IPS DF 6.9 (cell line): ENCODE data around the gene NRXN3.

Experiments
- DNase-seq: peaks from one replicate; pipeline ENCODE4 v3.0.0-alpha.2; 2013; ENCODE audit warnings: low read depth, low spot score
- H3K27ac ChIP-seq: one replicate; pipeline ENCODE4 v1.5.1; 2013; ENCODE audit warnings: low read length, control low read depth
- H3K27me3 ChIP-seq: 2 replicates; pipeline ENCODE4 v1.6.1; 2013; ENCODE audit warnings: mild to moderate bottlenecking, low read length; ENCODE audit not compliant: control insufficient read depth, insufficient read depth
- H3K36me3 ChIP-seq: 2 replicates; pipeline ENCODE4 v1.6.1; 2013; ENCODE audit warnings: low read length; ENCODE audit not compliant: control insufficient read depth, insufficient read depth
- H3K4me1 ChIP-seq: 2 replicates; pipeline ENCODE4 v1.6.1; 2013; ENCODE audit warnings: low read length; ENCODE audit not compliant: control insufficient read depth, insufficient read depth
- H3K4me3 ChIP-seq: 2 replicates; pipeline ENCODE4 v1.5.1; 2013; ENCODE audit warnings: mild to moderate bottlenecking, low read length
- H3K9me3 ChIP-seq: 2 replicates; pipeline ENCODE4 v1.6.1; 2013; ENCODE audit warnings: low read length, inconsistent platforms; ENCODE audit not compliant: control insufficient read depth, insufficient read depth
- WGBS: extraction: QIAGEN DNeasy Blood & Tissue Kit; methylation state at CpG from one replicate; pipeline ENCODE4 v1.1.7; 2013; ENCODE audit warnings: mixed read lengths, missing lambda C conversion rate; ENCODE audit not compliant: insufficient read length, insufficient coverage; 5-methylcytosine and 5-hydroxymethylcytosine counted together

NRXN3 gene

GRCh38 chr14:78653173-78653572 is 483.0 kb downstream of the NRXN3 start:
- no peaks in the 10 kb centered on the region for H3K9me3 ChIP-seq
- no peak overlapping the region for H3K27ac ChIP-seq
- WGBS = no CpG with 5 or more reads among the region's 1 CpG
- H3K36me3 ChIP-seq = no peaks in the 10 kb centered on the region
- DNase-seq = no peak
- H3K4me3 ChIP-seq = no peak overlapping the region
- H3K4me1 ChIP-seq = no peaks in the 10 kb centered on the region
- H3K27me3 ChIP-seq = no peaks in the 10 kb centered on the region

DNA sequence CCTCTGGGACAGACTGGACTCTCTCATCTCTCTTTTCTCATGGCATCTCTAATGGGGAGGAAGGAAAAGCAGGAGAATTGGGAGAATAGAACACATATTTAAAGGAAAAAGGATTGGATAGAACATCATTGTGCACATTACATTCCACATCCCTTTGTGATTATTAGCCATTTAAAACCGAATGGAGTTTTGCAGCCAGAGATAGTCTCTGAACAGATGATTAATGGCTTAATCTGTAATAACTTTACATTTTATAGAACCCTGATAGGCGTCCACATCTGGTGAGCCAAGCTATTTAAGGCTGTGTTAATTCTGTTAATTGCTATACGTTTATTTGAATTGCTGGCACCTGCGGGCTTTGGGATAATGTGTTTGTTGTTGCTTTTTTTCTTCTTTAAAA is 487.3 kb downstream of the NRXN3 start:
- no CpG with 5 or more reads among the region's 4 CpGs for WGBS
- no peaks in the 10 kb centered on the region for H3K9me3 ChIP-seq
- DNase-seq = no peak
- H3K27me3 ChIP-seq = no peaks in the 10 kb centered on the region
- H3K4me1 ChIP-seq = no peaks in the 10 kb centered on the region
- H3K36me3 ChIP-seq = no peaks in the 10 kb centered on the region
- no peak overlapping the region for H3K4me3 ChIP-seq
- no peak overlapping the region for H3K27ac ChIP-seq

DNA sequence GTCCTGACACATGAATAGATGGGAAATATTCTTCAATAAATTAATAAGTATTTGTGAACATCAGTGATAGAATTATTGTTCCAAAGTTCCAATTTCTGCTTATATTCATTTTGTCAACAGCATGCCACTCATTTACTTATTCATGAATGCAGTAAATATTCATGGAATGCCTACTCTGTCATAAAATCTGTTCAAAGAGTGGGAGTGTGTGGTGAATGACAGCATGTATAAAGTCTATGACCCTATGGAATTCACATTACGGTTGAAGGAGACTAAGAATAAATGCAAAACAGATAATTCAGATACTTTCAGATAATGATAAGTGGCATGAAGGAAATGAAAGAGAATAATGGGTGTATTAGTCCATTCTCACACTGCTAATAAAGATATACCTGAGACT is 494.7 kb downstream of the NRXN3 start:
- DNase-seq = no peak
- H3K4me1 ChIP-seq = no peaks in the 10 kb centered on the region
- H3K27ac ChIP-seq = no peak overlapping the region
- no peaks in the 10 kb centered on the region for H3K36me3 ChIP-seq
- H3K27me3 ChIP-seq = no peaks in the 10 kb centered on the region
- no peak overlapping the region for H3K4me3 ChIP-seq
- no CpG with 5 or more reads among the region's 1 CpG for WGBS
- no peaks in the 10 kb centered on the region for H3K9me3 ChIP-seq

GRCh38 chr14:78666336-78667056 is 496.3 kb downstream of the NRXN3 start:
- Histone ChIP-seq H3K36me3 (no peaks in the 10 kb centered on the region), H3K27ac (no peak overlapping the region), H3K27me3 (no peaks in the 10 kb centered on the region), H3K4me3 (no peak overlapping the region), H3K4me1 (no peaks in the 10 kb centered on the region), H3K9me3 (no peaks in the 10 kb centered on the region)
- WGBS = no CpG with 5 or more reads among the region's 5 CpGs
- DNase-seq = no peak

DNA sequence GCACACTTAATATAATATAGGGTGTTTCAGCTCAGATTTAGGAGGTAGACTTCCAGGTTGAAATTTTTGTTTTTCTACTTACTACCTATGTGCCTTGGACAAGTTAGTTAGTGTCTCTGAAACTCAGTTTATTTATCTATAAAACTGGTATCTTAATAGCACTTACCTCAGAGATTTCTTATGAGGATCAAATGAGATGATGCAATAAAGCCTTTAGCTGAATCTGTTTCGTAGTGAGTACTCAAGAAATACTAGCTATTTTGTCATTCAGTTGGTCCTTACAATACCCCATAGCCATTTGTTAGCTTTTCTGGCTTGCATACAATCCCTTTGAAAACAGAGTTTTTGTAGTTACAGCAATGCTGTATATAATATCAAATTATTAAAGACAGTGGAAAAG is 497.0 kb downstream of the NRXN3 start:
- DNase-seq = no peak
- no peaks in the 10 kb centered on the region for H3K27me3 ChIP-seq
- H3K27ac ChIP-seq = no peak overlapping the region
- H3K4me3 ChIP-seq = no peak overlapping the region
- no peaks in the 10 kb centered on the region for H3K4me1 ChIP-seq
- no peaks in the 10 kb centered on the region for H3K36me3 ChIP-seq
- whole genome bisulfite sequencing = no CpG with 5 or more reads among the region's 1 CpG
- no peaks in the 10 kb centered on the region for H3K9me3 ChIP-seq

DNA sequence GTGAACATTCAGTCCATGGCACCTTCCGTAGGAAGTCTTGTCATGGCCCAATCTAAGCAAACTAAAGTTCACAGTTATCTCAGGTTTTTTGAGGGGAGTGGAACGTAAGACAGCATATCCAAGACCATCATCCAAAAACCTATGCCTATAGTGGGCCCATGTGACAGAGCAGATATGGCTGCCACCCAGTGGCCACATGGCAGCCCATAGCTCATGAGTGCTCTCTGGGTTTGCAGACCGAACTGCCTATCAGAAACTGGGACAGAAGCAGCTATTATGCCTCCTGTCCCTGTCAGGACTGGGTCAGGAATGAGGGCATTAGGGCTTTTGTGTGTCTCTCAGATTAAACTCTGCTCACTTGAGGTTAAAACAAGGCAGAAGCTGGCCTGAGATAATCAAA is 503.7 kb downstream of the NRXN3 start:
- Histone ChIP-seq H3K4me3 (no peak overlapping the region), H3K27ac (no peak overlapping the region), H3K36me3 (no peaks in the 10 kb centered on the region), H3K9me3 (no peaks in the 10 kb centered on the region), H3K4me1 (no peaks in the 10 kb centered on the region), H3K27me3 (no peaks in the 10 kb centered on the region)
- no peak for DNase-seq
- WGBS = no CpG with 5 or more reads among the region's 3 CpGs

- Histone ChIP-seq H3K4me3 (no peak overlapping the region), H3K27me3 (no peaks in the 10 kb centered on the region), H3K4me1 (no peaks in the 10 kb centered on the region), H3K9me3 (no peaks in the 10 kb centered on the region), H3K27ac (no peak overlapping the region), H3K36me3 (no peaks in the 10 kb centered on the region)
- no peak for DNase-seq
Observed at GRCh38 chr14:78674820-78675219, 504.6 kb downstream of the NRXN3 start.

GRCh38 chr14:78683206-78683605 is 513.0 kb downstream of the NRXN3 start:
- no CpG with 5 or more reads among the region's 5 CpGs for WGBS
- no peaks in the 10 kb centered on the region for H3K27me3 ChIP-seq
- DNase-seq = no peak
- H3K4me1 ChIP-seq = no peaks in the 10 kb centered on the region
- no peak overlapping the region for H3K4me3 ChIP-seq
- H3K27ac ChIP-seq = no peak overlapping the region
- H3K36me3 ChIP-seq = no peaks in the 10 kb centered on the region
- no peaks in the 10 kb centered on the region for H3K9me3 ChIP-seq

GRCh38 chr14:78683981-78684380 is 513.8 kb downstream of the NRXN3 start:
- no peak for DNase-seq
- no CpG with 5 or more reads among the region's 1 CpG for WGBS

GRCh38 chr14:78688503-78688902 is 518.3 kb downstream of the NRXN3 start:
- Histone ChIP-seq H3K36me3 (no peaks in the 10 kb centered on the region), H3K27ac (no peak overlapping the region), H3K27me3 (no peaks in the 10 kb centered on the region), H3K9me3 (no peaks in the 10 kb centered on the region), H3K4me3 (no peak overlapping the region), H3K4me1 (no peaks in the 10 kb centered on the region)
- no peak for DNase-seq
- no CpG with 5 or more reads among the region's 1 CpG for WGBS

More at GRCh38 chr14:78683981-78684380, 513.8 kb downstream of the NRXN3 start:
- H3K27ac ChIP-seq = no peak overlapping the region
- H3K9me3 ChIP-seq = no peaks in the 10 kb centered on the region
- H3K27me3 ChIP-seq = no peaks in the 10 kb centered on the region
- no peaks in the 10 kb centered on the region for H3K4me1 ChIP-seq
- H3K36me3 ChIP-seq = no peaks in the 10 kb centered on the region
- no peak overlapping the region for H3K4me3 ChIP-seq

DNA sequence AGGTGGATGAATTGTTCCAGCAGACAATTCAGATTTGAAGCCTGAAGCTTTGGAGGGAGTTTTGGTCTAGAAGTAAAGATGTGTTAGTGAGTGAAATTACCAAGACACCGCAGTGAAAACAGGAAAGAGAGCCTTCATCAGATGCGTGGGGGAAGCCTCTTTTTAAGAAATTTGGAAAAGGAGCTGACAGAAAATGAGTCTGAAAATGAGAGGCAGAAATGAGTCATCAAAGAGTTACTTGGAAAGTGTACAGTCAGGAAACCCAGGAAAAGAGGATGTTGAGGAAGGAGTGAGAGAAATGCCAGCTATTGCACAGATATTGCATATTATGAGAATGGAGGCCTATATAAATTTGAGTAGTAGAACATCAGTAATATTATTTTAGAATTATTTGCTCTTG is 520.7 kb downstream of the NRXN3 start:
- Histone ChIP-seq H3K4me1 (no peaks in the 10 kb centered on the region), H3K27me3 (no peaks in the 10 kb centered on the region), H3K4me3 (no peak overlapping the region), H3K9me3 (no peaks in the 10 kb centered on the region), H3K27ac (no peak overlapping the region), H3K36me3 (no peaks in the 10 kb centered on the region)
- no CpG with 5 or more reads among the region's 2 CpGs for WGBS
- DNase-seq = no peak
